ENCODE results near the gene GABARAP. TPM values are rescaled to one million over a fixed set of nuclear protein-coding genes. Genes with fewer than 3 reads are reported as not detected.

The GABARAP gene
- total RNA-seq, 1 donor from 2014 or later = 277 TPM

DNA sequence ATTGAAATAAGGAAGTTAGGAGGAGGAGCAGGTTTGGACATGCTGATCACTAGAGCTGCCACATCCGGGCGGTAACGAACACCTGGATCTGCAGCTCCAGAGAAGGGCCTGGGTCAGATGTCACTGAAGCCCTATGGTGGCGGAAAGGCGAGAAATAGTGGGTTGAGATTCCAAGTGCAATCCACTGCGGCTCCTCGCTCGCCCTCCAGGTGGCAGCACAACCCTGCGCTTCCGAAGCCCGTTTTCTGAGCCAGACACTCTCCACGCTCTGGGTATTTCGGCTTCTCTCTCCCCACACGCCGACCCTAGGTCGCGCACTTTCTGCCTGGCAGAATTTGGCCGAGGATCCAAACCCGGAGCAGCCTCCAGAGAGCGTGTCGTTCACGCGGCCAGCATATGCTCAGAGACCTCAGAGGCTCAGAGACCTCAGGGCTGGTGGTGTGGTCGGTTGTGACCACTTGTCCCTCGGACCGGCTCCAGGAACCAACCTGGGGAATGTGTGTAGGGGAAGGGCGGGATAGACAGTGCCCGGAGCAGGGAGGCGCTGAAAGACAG lies 38.3 kb upstream of the GABARAP start:
- DNase-seq (ENCODE audit: low read depth) = no peak
- Histone ChIP-seq H3K36me3 (ENCODE audit: control insufficient read depth, insufficient read depth, low read length) (no peaks in the 10 kb centered on the region), H3K4me3 (ENCODE audit: low read depth, low read length) (no peak overlapping the region), H3K27me3 (ENCODE audit: control insufficient read depth, insufficient read depth, low read length) (peaks cover 34% of the 10 kb centered on the region)
- TF ChIP-seq, protein P1, sequence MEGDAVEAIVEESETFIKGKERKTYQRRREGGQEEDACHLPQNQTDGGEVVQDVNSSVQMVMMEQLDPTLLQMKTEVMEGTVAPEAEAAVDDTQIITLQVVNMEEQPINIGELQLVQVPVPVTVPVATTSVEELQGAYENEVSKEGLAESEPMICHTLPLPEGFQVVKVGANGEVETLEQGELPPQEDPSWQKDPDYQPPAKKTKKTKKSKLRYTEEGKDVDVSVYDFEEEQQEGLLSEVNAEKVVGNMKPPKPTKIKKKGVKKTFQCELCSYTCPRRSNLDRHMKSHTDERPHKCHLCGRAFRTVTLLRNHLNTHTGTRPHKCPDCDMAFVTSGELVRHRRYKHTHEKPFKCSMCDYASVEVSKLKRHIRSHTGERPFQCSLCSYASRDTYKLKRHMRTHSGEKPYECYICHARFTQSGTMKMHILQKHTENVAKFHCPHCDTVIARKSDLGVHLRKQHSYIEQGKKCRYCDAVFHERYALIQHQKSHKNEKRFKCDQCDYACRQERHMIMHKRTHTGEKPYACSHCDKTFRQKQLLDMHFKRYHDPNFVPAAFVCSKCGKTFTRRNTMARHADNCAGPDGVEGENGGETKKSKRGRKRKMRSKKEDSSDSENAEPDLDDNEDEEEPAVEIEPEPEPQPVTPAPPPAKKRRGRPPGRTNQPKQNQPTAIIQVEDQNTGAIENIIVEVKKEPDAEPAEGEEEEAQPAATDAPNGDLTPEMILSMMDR (IDR thresholded peaks at IDR 0.05; ENCODE audit: insufficient read depth, low read length, poor library complexity, severe bottlenecking) = peak; percentile 93

DNA sequence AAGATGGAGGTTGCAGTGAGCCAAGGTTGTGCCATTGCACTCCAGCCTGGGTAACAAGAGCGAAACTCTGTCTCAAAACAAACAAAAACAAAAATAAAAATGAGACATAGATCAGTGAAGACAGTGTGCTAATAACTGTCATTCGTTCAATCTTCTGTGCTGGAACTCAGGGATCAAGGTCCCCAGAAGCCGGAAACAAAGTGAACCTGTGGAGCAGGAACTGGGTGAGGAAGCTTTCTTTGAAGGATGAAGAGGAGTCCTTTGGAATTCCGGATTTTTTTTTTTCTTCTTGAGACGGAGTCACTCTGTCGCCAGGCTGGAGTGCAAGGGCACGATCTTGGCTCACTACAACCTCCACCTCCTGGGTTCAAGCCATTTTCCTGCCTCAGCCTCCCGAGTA lies 37.2 kb upstream of the GABARAP start:
- H3K4me3 ChIP-seq (ENCODE audit: low read depth, low read length) = no peak overlapping the region
- TF ChIP-seq, protein P1 (IDR thresholded peaks at IDR 0.05; ENCODE audit: insufficient read depth, low read length, poor library complexity, severe bottlenecking) = no peak
- no peaks in the 10 kb centered on the region for H3K36me3 ChIP-seq (ENCODE audit: control insufficient read depth, insufficient read depth, low read length)
- no peak for DNase-seq (ENCODE audit: low read depth)
- H3K27me3 ChIP-seq (ENCODE audit: control insufficient read depth, insufficient read depth, low read length) = peaks cover 28% of the 10 kb centered on the region

DNA sequence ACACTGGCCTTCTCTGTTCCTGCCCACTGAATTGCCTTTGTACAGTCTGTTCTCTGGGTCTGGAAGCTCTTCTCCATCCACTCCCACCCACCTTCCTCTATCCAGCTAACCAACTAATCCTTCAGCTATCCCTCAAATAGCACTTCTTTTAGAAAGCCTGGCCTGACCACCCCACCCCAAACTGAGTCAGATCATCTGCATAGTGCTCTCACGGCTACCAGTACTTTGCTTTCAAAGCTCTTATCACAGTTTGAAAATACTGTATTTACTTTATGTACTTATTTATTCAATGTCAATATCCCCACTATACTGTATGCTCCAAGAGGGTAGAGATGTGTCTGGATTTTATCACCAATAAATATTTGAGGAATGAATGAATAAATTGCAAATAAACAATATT lies 24.5 kb upstream of the GABARAP start:
- peaks cover 9% of the 10 kb centered on the region for H3K27me3 ChIP-seq (ENCODE audit: control insufficient read depth, insufficient read depth, low read length)
- DNase-seq (ENCODE audit: low read depth) = no peak

DNA sequence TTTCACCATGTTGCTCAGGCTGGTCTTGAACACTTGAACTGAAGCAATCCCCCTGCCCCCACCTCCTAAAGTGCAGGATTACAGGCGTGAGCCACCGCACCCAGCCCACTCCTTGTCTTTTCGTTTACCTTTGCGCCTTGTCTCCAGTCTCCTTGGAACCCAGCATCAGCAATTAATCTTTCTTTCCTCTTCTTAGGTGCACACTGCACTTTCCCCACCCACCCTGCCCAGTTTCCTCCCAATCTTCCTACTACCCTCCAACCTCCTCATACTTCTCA lies 21.5 kb upstream of the GABARAP start:
- DNase-seq (ENCODE audit: low read depth) = no peak
- H3K36me3 ChIP-seq (ENCODE audit: control insufficient read depth, insufficient read depth, low read length) = no peaks in the 10 kb centered on the region
- peaks cover 11% of the 10 kb centered on the region for H3K27me3 ChIP-seq (ENCODE audit: control insufficient read depth, insufficient read depth, low read length)
- TF ChIP-seq, protein P1 (IDR thresholded peaks at IDR 0.05; ENCODE audit: insufficient read depth, low read length, poor library complexity, severe bottlenecking) = no peak
- no peak overlapping the region for H3K4me3 ChIP-seq (ENCODE audit: low read depth, low read length)

More for the DNA sequence above, 24.5 kb upstream of the GABARAP start:
- TF ChIP-seq, protein P1 (IDR thresholded peaks at IDR 0.05; ENCODE audit: insufficient read depth, low read length, poor library complexity, severe bottlenecking) = no peak
- Histone ChIP-seq H3K4me3 (ENCODE audit: low read depth, low read length) (no peak overlapping the region), H3K36me3 (ENCODE audit: control insufficient read depth, insufficient read depth, low read length) (no peaks in the 10 kb centered on the region)

DNA sequence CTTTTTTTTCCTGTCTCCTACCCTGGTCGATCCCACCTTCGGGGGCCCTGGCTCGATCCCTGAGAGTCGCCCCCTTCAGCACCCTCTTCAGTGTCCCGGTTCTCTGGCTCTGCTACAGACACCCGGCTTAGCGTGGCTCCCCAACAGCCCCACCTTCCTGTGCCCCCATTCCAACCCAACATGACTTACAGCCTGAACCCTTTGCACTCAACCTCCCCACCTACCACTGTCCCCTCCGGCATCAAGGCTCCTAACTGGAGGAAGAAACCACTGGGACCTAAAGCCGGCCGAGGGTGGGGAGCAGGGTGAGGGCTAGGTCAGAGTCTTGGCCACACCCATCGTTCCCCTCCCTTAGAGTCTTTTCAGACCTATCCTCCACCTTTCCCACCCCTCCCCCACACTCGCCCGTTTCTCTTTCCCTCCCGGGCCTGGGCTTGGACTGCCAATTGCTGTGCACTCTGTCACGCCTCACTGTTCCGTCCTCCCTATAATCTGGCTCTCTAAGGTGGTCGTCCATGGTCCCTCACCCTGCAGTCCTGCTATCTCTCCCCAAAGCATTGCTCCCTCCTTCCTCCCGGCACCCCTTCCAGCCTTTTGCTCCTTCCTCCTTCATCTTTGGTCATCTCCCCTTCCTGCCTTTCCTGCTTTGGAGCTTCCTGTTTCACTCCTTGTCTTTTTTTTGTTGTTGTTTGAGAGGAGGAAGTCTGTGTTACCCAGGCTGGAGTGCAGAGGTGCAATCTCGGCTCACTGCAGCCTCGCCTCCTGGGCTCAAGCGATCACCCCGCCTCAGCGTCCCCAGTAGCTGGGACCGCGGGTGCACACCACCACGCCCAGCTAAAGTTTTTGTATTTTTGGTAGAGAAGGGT lies 20.9 kb upstream of the GABARAP start:
- Histone ChIP-seq H3K27me3 (ENCODE audit: control insufficient read depth, insufficient read depth, low read length) (peaks cover 11% of the 10 kb centered on the region), H3K36me3 (ENCODE audit: control insufficient read depth, insufficient read depth, low read length) (no peaks in the 10 kb centered on the region), H3K4me3 (ENCODE audit: low read depth, low read length) (peak overlapping the region; percentile 46)
- no peak for DNase-seq (ENCODE audit: low read depth)
- TF ChIP-seq, protein P1 (IDR thresholded peaks at IDR 0.05; ENCODE audit: insufficient read depth, low read length, poor library complexity, severe bottlenecking) = no peak

Measured in kidney epithelial cell (primary cell).